NT2/D1 (cell line): Measurements from ENCODE around the gene SOX10.

ENCODE experiments used
- DNase-seq: peaks from one replicate; pipeline ENCODE4 v3.0.0-alpha.2; 2011; ENCODE audit warnings: low read depth, low spot score
- H3K27me3 ChIP-seq: 2 replicates; pipeline ENCODE4 v1.6.0; 2011; ENCODE audit warnings: mild to moderate bottlenecking; ENCODE audit not compliant: insufficient read length, insufficient read depth
- H3K36me3 ChIP-seq: 2 replicates; pipeline ENCODE4 v1.6.1; 2011; ENCODE audit warnings: mild to moderate bottlenecking, low read length, mixed read lengths; ENCODE audit not compliant: insufficient read depth, insufficient read length
- H3K4me1 ChIP-seq: 2 replicates; pipeline ENCODE4 v1.5.1; 2011; ENCODE audit not compliant: insufficient read depth, insufficient read length
- H3K4me3 ChIP-seq: 2 replicates; pipeline ENCODE4 v1.5.1; 2011; ENCODE audit warnings: low read depth; ENCODE audit not compliant: insufficient read length
- H3K9ac ChIP-seq: 2 replicates; pipeline ENCODE4 v1.6.0; 2011; ENCODE audit warnings: low read depth; ENCODE audit not compliant: insufficient read length
- H3K9me3 ChIP-seq: 2 replicates; pipeline ENCODE4 v1.5.1; 2011; ENCODE audit warnings: mild to moderate bottlenecking, low read length; ENCODE audit not compliant: insufficient read depth
- SUZ12 ChIP-seq: IDR thresholded peaks from 2 replicates; pipeline ENCODE4 v1.6.1; 2011; ENCODE audit not compliant: insufficient read length, insufficient read depth; ENCODE audit errors: extremely low read depth
- YY1 ChIP-seq: IDR thresholded peaks from 2 replicates; pipeline ENCODE4 v1.6.1; 2011; ENCODE audit not compliant: insufficient read length, insufficient read depth
- ZNF274 ChIP-seq: IDR thresholded peaks from 2 replicates; pipeline ENCODE4 v1.6.1; 2011; ENCODE audit warnings: mild to moderate bottlenecking, low read depth, low read length

The SOX10 gene

GRCh38 chr22:38018938-38019827 is 34.8 kb upstream of the SOX10 start:
- Histone ChIP-seq H3K27me3 (no peaks in the 10 kb centered on the region), H3K9me3 (no peaks in the 10 kb centered on the region), H3K9ac (no peak overlapping the region), H3K4me1 (peaks cover 10% of the 10 kb centered on the region), H3K4me3 (no peak overlapping the region), H3K36me3 (no peaks in the 10 kb centered on the region)
- no peak for TF ChIP-seq ZNF274
- TF ChIP-seq SUZ12, result no peak
- no peak for TF ChIP-seq YY1
- no peak for DNase-seq

GRCh38 chr22:38017939-38018885 is 33.9 kb upstream of the SOX10 start:
- TF ChIP-seq ZNF274 (no peak), YY1 (no peak), SUZ12 (no peak)
- DNase-seq, result no peak
- Histone ChIP-seq H3K27me3 (no peaks in the 10 kb centered on the region), H3K9me3 (no peaks in the 10 kb centered on the region), H3K36me3 (no peaks in the 10 kb centered on the region), H3K9ac (no peak overlapping the region), H3K4me1 (peaks cover 10% of the 10 kb centered on the region), H3K4me3 (no peak overlapping the region)

- TF ChIP-seq YY1 (no peak), SUZ12 (no peak), ZNF274 (no peak)
Measured at GRCh38 chr22:38017272-38017920, 33.0 kb upstream of the SOX10 start.

GRCh38 chr22:38016182-38017151 is 32.1 kb upstream of the SOX10 start:
- Histone ChIP-seq H3K27me3 (no peaks in the 10 kb centered on the region), H3K4me1 (peaks cover 10% of the 10 kb centered on the region), H3K36me3 (no peaks in the 10 kb centered on the region), H3K9me3 (no peaks in the 10 kb centered on the region), H3K9ac (no peak overlapping the region), H3K4me3 (no peak overlapping the region)
- no peak for TF ChIP-seq ZNF274
- TF ChIP-seq YY1, result no peak
- no peak for TF ChIP-seq SUZ12
- DNase-seq, result no peak

More at GRCh38 chr22:38017272-38017920, 33.0 kb upstream of the SOX10 start:
- Histone ChIP-seq H3K4me1 (peaks cover 10% of the 10 kb centered on the region), H3K36me3 (no peaks in the 10 kb centered on the region), H3K27me3 (no peaks in the 10 kb centered on the region), H3K4me3 (no peak overlapping the region), H3K9ac (no peak overlapping the region), H3K9me3 (no peaks in the 10 kb centered on the region)
- no peak for DNase-seq

- Histone ChIP-seq H3K9me3 (no peaks in the 10 kb centered on the region), H3K36me3 (no peaks in the 10 kb centered on the region), H3K4me1 (peaks cover 5% of the 10 kb centered on the region), H3K4me3 (no peak overlapping the region), H3K27me3 (no peaks in the 10 kb centered on the region), H3K9ac (no peak overlapping the region)
- TF ChIP-seq SUZ12, result no peak
- no peak for TF ChIP-seq YY1
- TF ChIP-seq ZNF274, result no peak
- no peak for DNase-seq
Measured at GRCh38 chr22:38014083-38014482, 29.7 kb upstream of the SOX10 start.

GRCh38 chr22:38012604-38013072 is 28.3 kb upstream of the SOX10 start:
- TF ChIP-seq YY1 (no peak), SUZ12 (no peak), ZNF274 (no peak)
- Histone ChIP-seq H3K9ac (no peak overlapping the region), H3K27me3 (no peaks in the 10 kb centered on the region), H3K36me3 (no peaks in the 10 kb centered on the region), H3K4me1 (peaks cover 5% of the 10 kb centered on the region), H3K4me3 (no peak overlapping the region), H3K9me3 (no peaks in the 10 kb centered on the region)
- no peak for DNase-seq
